ENCODE results near the gene ASIC1.
A peak's percentile ranks its signal among the peaks of the same experiment; 100 is the strongest.
"Not testable (repeated sequence)": the region's sequence is repeated elsewhere in the genome, so short reads cannot be mapped to it uniquely, and the experiment has no call there.

ASIC1 gene

GRCh38 chr12:50082644-50083043 lies 25.2 kb downstream of the ASIC1 start:
- Histone ChIP-seq H3K4me1 (ENCODE audit: low read depth, poor library complexity, severe bottlenecking) (peaks cover 23% of the 10 kb centered on the region), H4K20me1 (ENCODE audit: insufficient read depth) (no peaks in the 10 kb centered on the region), H3K4me3 (IDR thresholded peaks at IDR 0.05; ENCODE audit: insufficient read depth, low read depth, low read length) (no peak overlapping the region), H2AFZ (ENCODE audit: low read depth) (no peak overlapping the region), H3K36me3 (ENCODE audit: insufficient read depth) (peaks cover 7% of the 10 kb centered on the region; the same call in 1 of the 2 replicates), H3K9ac (no peak overlapping the region), H3K27me3 (ENCODE audit: insufficient read depth, low read depth) (no peaks in the 10 kb centered on the region; the same call in 1 of the 2 replicates), H3K4me2 (no peak overlapping the region), H3K79me2 (ENCODE audit: insufficient read depth, low read depth) (no peaks in the 10 kb centered on the region; the same call in 1 of the 2 replicates), H3K27ac (no peak overlapping the region)
- TF ChIP-seq, protein P1, sequence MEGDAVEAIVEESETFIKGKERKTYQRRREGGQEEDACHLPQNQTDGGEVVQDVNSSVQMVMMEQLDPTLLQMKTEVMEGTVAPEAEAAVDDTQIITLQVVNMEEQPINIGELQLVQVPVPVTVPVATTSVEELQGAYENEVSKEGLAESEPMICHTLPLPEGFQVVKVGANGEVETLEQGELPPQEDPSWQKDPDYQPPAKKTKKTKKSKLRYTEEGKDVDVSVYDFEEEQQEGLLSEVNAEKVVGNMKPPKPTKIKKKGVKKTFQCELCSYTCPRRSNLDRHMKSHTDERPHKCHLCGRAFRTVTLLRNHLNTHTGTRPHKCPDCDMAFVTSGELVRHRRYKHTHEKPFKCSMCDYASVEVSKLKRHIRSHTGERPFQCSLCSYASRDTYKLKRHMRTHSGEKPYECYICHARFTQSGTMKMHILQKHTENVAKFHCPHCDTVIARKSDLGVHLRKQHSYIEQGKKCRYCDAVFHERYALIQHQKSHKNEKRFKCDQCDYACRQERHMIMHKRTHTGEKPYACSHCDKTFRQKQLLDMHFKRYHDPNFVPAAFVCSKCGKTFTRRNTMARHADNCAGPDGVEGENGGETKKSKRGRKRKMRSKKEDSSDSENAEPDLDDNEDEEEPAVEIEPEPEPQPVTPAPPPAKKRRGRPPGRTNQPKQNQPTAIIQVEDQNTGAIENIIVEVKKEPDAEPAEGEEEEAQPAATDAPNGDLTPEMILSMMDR (conservative IDR thresholded peaks at IDR 0.05; ENCODE audit: low read depth, low read length), result no peak

DNA sequence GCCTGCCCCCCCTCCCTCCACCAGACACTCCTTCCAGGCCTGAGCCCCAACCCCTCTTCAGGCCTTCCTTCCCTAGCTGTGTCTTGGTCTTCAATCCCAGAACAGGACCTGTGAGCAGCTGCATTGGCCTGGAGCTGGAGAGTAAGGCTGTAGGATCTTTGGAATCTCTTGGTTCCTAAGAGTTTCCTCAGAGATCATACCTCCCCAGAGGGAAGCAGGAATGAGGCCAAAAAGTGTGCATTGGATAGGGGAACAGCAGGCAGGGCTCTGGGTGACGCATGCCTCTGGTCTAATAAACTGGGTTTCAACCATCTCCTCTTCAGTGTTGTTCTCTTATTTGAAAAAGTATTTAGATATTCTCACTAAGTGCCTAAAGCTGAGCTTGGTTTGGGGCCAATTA lies 25.9 kb downstream of the ASIC1 start:
- Histone ChIP-seq H3K9ac (no peak overlapping the region), H3K79me2 (ENCODE audit: insufficient read depth, low read depth) (no peaks in the 10 kb centered on the region; the same call in 1 of the 2 replicates), H4K20me1 (ENCODE audit: insufficient read depth) (no peaks in the 10 kb centered on the region), H3K27ac (no peak overlapping the region), H3K4me3 (IDR thresholded peaks at IDR 0.05; ENCODE audit: insufficient read depth, low read depth, low read length) (no peak overlapping the region), H3K4me1 (ENCODE audit: low read depth, poor library complexity, severe bottlenecking) (peaks cover 28% of the 10 kb centered on the region), H3K36me3 (ENCODE audit: insufficient read depth) (peaks cover 7% of the 10 kb centered on the region; the same call in 1 of the 2 replicates), H2AFZ (ENCODE audit: low read depth) (no peak overlapping the region), H3K27me3 (ENCODE audit: insufficient read depth, low read depth) (no peaks in the 10 kb centered on the region), H3K4me2 (no peak overlapping the region)
- TF ChIP-seq, protein P1 (conservative IDR thresholded peaks at IDR 0.05; ENCODE audit: low read depth, low read length), result no peak

DNA sequence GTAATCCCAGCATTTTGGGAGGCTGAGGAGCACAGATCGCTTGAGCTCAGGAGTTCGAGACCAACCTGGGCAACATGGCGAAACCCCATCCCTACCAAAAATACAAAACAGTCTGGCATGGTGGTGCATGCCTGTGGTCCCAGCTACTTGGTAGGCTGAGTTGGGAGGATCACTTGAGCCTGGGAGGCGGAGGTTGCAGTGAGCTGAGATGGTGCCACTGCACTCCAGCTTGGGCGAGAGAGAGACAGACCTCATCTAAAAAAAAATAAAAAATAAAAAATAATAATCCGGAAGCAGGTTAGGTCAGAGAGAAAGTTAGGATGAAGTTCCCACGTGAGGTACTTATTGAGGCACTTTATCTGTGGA lies 27.0 kb downstream of the ASIC1 start:
- peak overlapping the region; percentile 63 for H3K27ac ChIP-seq
- H3K9ac ChIP-seq, result peak overlapping the region; percentile 49
- not testable (repeated sequence) for H3K36me3 ChIP-seq (ENCODE audit: insufficient read depth); H3K79me2 ChIP-seq (ENCODE audit: insufficient read depth, low read depth); H3K27me3 ChIP-seq (ENCODE audit: insufficient read depth, low read depth); H3K4me3 ChIP-seq (IDR thresholded peaks at IDR 0.05; ENCODE audit: insufficient read depth, low read depth, low read length); H4K20me1 ChIP-seq (ENCODE audit: insufficient read depth)
- peak overlapping the region; percentile 69 for H3K4me2 ChIP-seq
- H3K4me1 ChIP-seq (ENCODE audit: low read depth, poor library complexity, severe bottlenecking), result peaks cover 39% of the 10 kb centered on the region
- H2AFZ ChIP-seq (ENCODE audit: low read depth), result peak overlapping the region; percentile 79

GRCh38 chr12:50084775-50085614 lies 27.6 kb downstream of the ASIC1 start, which contains the start of gene SMARCD1:
Gene SMARCD1 (plus strand): TSS chr12:50085342. CDS start chr12:50085370, 28 bp downstream.
- Histone ChIP-seq H2AFZ (ENCODE audit: low read depth) (peak within 1 kb of the TSS; percentile 79), H3K79me2 (ENCODE audit: insufficient read depth, low read depth) (peaks cover 5% of the 10 kb centered on the region; the same call in 1 of the 2 replicates), H3K9ac (peak within 1 kb of the TSS; percentile 49), H3K27me3 (ENCODE audit: insufficient read depth, low read depth) (no peaks in the 10 kb centered on the region), H3K4me2 (peak within 1 kb of the TSS; percentile 85), H3K4me1 (ENCODE audit: low read depth, poor library complexity, severe bottlenecking) (peaks cover 39% of the 10 kb centered on the region), H3K27ac (peak within 1 kb of the TSS; percentile 63), H3K4me3 (IDR thresholded peaks at IDR 0.05; ENCODE audit: insufficient read depth, low read depth, low read length) (no peak within 1 kb of the TSS), H3K36me3 (ENCODE audit: insufficient read depth) (peaks cover 15% of the 10 kb centered on the region), H4K20me1 (ENCODE audit: insufficient read depth) (no peaks in the 10 kb centered on the region)
- TF ChIP-seq, protein P1 (conservative IDR thresholded peaks at IDR 0.05; ENCODE audit: low read depth, low read length), result peak; percentile 47

All from KMS-11 (cell line).